ENCODE measurements around the gene UFD1. TPM values are rescaled to one million over a fixed set of nuclear protein-coding genes. Genes with fewer than 3 reads are reported as not detected.

Gene UFD1
- total RNA-seq, 1 experiment from 2014 or later = 57.9 TPM

GRCh38 chr22:19498866-19499190 is 19.8 kb upstream of the UFD1 start (continued):
- TF ChIP-seq, protein P1, sequence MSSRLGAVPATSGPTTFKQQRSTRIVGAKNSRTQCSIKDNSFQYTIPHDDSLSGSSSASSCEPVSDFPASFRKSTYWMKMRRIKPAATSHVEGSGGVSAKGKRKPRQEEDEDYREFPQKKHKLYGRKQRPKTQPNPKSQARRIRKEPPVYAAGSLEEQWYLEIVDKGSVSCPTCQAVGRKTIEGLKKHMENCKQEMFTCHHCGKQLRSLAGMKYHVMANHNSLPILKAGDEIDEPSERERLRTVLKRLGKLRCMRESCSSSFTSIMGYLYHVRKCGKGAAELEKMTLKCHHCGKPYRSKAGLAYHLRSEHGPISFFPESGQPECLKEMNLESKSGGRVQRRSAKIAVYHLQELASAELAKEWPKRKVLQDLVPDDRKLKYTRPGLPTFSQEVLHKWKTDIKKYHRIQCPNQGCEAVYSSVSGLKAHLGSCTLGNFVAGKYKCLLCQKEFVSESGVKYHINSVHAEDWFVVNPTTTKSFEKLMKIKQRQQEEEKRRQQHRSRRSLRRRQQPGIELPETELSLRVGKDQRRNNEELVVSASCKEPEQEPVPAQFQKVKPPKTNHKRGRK (CRISPR knock-in tag; IDR thresholded peaks at IDR 0.05; ENCODE audit: borderline replicate concordance) = no peak
- TF ChIP-seq ZBTB43 (CRISPR knock-in tag; IDR thresholded peaks at IDR 0.05) = no peak

- Mint-ChIP-seq H3K4me1 (peaks cover 3% of the 10 kb centered on the region; the same call in 1 of the 2 replicates), H3K9me3 (no peaks in the 10 kb centered on the region), H3K27ac (no peak overlapping the region), H3K27me3 (ENCODE audit: low read depth) (no peaks in the 10 kb centered on the region), H3K36me3 (peaks cover 26% of the 10 kb centered on the region), H3K4me3 (no peak overlapping the region)
- ChIA-PET POLR2A (no interaction called here), CTCF (interaction anchor here (1.4 to 1.8 kb wide), 2 partner anchors 61 to 131 kb away, joined by 4 read pairs; no protein-coding TSS in a partner anchor)
- ATAC-seq (no peak), DNase-seq (ENCODE audit: low spot score) (no peak)
- TF ChIP-seq ELF4 (CRISPR knock-in tag; IDR thresholded peaks at IDR 0.05; ENCODE audit: low read depth) (no peak), RELA (CRISPR knock-in tag; IDR thresholded peaks at IDR 0.05; ENCODE audit: borderline replicate concordance) (no peak), SMAD3 (CRISPR knock-in tag; IDR thresholded peaks at IDR 0.05; ENCODE audit: borderline replicate concordance) (no peak), PREB (CRISPR knock-in tag; IDR thresholded peaks at IDR 0.05; ENCODE audit: borderline replicate concordance) (no peak), FOXK1 (CRISPR knock-in tag; IDR thresholded peaks at IDR 0.05) (no peak), FOXJ3 (CRISPR knock-in tag; IDR thresholded peaks at IDR 0.05; ENCODE audit: borderline replicate concordance) (no peak), CREM (CRISPR knock-in tag; IDR thresholded peaks at IDR 0.05) (no peak), KAT7 (CRISPR knock-in tag; IDR thresholded peaks at IDR 0.05; ENCODE audit: borderline replicate concordance) (no peak), ATF2 (CRISPR knock-in tag; IDR thresholded peaks at IDR 0.05; ENCODE audit: borderline replicate concordance, low read depth) (no peak), E2F5 (CRISPR knock-in tag; IDR thresholded peaks at IDR 0.05) (no peak), MLX (CRISPR knock-in tag; IDR thresholded peaks at IDR 0.05) (no peak), GTF2I (CRISPR knock-in tag; conservative IDR thresholded peaks at IDR 0.05) (no peak), ZNF219 (CRISPR knock-in tag; IDR thresholded peaks at IDR 0.05; ENCODE audit: borderline replicate concordance) (no peak)
- TF ChIP-seq, protein P2, sequence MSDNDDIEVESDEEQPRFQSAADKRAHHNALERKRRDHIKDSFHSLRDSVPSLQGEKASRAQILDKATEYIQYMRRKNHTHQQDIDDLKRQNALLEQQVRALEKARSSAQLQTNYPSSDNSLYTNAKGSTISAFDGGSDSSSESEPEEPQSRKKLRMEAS (CRISPR knock-in tag; IDR thresholded peaks at IDR 0.05) = no peak
- TF ChIP-seq, protein P3, sequence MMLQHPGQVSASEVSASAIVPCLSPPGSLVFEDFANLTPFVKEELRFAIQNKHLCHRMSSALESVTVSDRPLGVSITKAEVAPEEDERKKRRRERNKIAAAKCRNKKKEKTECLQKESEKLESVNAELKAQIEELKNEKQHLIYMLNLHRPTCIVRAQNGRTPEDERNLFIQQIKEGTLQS (CRISPR knock-in tag; conservative IDR thresholded peaks at IDR 0.05) = no peak
- TF ChIP-seq, protein P4, sequence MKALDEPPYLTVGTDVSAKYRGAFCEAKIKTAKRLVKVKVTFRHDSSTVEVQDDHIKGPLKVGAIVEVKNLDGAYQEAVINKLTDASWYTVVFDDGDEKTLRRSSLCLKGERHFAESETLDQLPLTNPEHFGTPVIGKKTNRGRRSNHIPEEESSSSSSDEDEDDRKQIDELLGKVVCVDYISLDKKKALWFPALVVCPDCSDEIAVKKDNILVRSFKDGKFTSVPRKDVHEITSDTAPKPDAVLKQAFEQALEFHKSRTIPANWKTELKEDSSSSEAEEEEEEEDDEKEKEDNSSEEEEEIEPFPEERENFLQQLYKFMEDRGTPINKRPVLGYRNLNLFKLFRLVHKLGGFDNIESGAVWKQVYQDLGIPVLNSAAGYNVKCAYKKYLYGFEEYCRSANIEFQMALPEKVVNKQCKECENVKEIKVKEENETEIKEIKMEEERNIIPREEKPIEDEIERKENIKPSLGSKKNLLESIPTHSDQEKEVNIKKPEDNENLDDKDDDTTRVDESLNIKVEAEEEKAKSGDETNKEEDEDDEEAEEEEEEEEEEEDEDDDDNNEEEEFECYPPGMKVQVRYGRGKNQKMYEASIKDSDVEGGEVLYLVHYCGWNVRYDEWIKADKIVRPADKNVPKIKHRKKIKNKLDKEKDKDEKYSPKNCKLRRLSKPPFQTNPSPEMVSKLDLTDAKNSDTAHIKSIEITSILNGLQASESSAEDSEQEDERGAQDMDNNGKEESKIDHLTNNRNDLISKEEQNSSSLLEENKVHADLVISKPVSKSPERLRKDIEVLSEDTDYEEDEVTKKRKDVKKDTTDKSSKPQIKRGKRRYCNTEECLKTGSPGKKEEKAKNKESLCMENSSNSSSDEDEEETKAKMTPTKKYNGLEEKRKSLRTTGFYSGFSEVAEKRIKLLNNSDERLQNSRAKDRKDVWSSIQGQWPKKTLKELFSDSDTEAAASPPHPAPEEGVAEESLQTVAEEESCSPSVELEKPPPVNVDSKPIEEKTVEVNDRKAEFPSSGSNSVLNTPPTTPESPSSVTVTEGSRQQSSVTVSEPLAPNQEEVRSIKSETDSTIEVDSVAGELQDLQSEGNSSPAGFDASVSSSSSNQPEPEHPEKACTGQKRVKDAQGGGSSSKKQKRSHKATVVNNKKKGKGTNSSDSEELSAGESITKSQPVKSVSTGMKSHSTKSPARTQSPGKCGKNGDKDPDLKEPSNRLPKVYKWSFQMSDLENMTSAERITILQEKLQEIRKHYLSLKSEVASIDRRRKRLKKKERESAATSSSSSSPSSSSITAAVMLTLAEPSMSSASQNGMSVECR (CRISPR knock-in tag; IDR thresholded peaks at IDR 0.05; ENCODE audit: borderline replicate concordance) = no peak
- TF ChIP-seq, protein P5, sequence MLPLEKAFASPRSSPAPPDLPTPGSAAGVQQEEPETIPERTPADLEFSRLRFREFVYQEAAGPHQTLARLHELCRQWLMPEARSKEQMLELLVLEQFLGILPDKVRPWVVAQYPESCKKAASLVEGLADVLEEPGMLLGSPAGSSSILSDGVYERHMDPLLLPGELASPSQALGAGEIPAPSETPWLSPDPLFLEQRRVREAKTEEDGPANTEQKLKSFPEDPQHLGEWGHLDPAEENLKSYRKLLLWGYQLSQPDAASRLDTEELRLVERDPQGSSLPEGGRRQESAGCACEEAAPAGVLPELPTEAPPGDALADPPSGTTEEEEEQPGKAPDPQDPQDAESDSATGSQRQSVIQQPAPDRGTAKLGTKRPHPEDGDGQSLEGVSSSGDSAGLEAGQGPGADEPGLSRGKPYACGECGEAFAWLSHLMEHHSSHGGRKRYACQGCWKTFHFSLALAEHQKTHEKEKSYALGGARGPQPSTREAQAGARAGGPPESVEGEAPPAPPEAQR (CRISPR knock-in tag; IDR thresholded peaks at IDR 0.05) = no peak
These were observed 19.3 kb upstream of the UFD1 start for GRCh38 chr22:19498154-19498865.
